ENCODE measurements around the gene PXDN. TPM values are rescaled to one million over a fixed set of nuclear protein-coding genes. Genes with fewer than 3 reads are reported as not detected.
A peak's percentile ranks its signal among the peaks of the same experiment; 100 is the strongest.

PXDN gene
- total RNA-seq, 2 experiments from 2014 or later: not detected

GRCh38 chr2:1748176-1748740 is 3.9 kb upstream of the PXDN start:
- Mint-ChIP-seq H3K27me3 (peaks cover 30% of the 10 kb centered on the region), H3K4me1 (ENCODE audit: low read depth) (peaks cover 6% of the 10 kb centered on the region)

GRCh38 chr2:1747065-1747941 is 3.0 kb upstream of the PXDN start:
- Mint-ChIP-seq H3K27me3 (peaks cover 34% of the 10 kb centered on the region), H3K4me1 (ENCODE audit: low read depth) (peaks cover 9% of the 10 kb centered on the region)

More at GRCh38 chr2:1748176-1748740, 3.9 kb upstream of the PXDN start:
- H3K9me3 Mint-ChIP-seq: no peaks in the 10 kb centered on the region
- CTCF ChIA-PET: interaction anchor here (0.9 kb wide), 1 partner anchor 22 kb away, joined by 3 read pairs; no protein-coding TSS in a partner anchor
- no peak for DNase-seq
- intact Hi-C loops (cut with micrococcal nuclease): no loop called here
- POLR2A ChIA-PET: interaction anchor here (0.6 kb wide), 1 partner anchor 43 kb away, joined by 4 read pairs; no protein-coding TSS in a partner anchor
- no peak overlapping the region for H3K4me3 Mint-ChIP-seq
- no peak overlapping the region for H3K27ac Mint-ChIP-seq
- H3K36me3 Mint-ChIP-seq: no peaks in the 10 kb centered on the region

GRCh38 chr2:1746174-1747064 is 2.1 kb upstream of the PXDN start:
- H3K27ac Mint-ChIP-seq: no peak overlapping the region
- no peaks in the 10 kb centered on the region for H3K9me3 Mint-ChIP-seq
- no peaks in the 10 kb centered on the region for H3K36me3 Mint-ChIP-seq
- peaks cover 10% of the 10 kb centered on the region for H3K4me1 Mint-ChIP-seq (ENCODE audit: low read depth)
- ChIA-PET POLR2A (no interaction called here), CTCF (no interaction called here)
- H3K4me3 Mint-ChIP-seq: no peak overlapping the region
- peaks cover 40% of the 10 kb centered on the region for H3K27me3 Mint-ChIP-seq
- no peak for DNase-seq
- intact Hi-C loops (cut with micrococcal nuclease): no loop called here

More at GRCh38 chr2:1747065-1747941, 3.0 kb upstream of the PXDN start:
- ChIA-PET POLR2A (interaction anchor here (0.6 kb wide), 1 partner anchor 42 kb away, joined by 4 read pairs; no protein-coding TSS in a partner anchor), CTCF (no interaction called here)
- Mint-ChIP-seq H3K4me3 (no peak overlapping the region), H3K36me3 (no peaks in the 10 kb centered on the region), H3K9me3 (no peaks in the 10 kb centered on the region), H3K27ac (no peak overlapping the region)
- DNase-seq: no peak
- intact Hi-C loops (cut with micrococcal nuclease): no loop called here

- Mint-ChIP-seq H3K27me3 (peaks cover 36% of the 10 kb centered on the region), H3K4me3 (no peak overlapping the region), H3K4me1 (ENCODE audit: low read depth) (peaks cover 7% of the 10 kb centered on the region), H3K27ac (no peak overlapping the region), H3K36me3 (no peaks in the 10 kb centered on the region), H3K9me3 (no peaks in the 10 kb centered on the region)
- POLR2A ChIA-PET: no interaction called here
- CTCF ChIA-PET: no interaction called here
- intact Hi-C loops (cut with micrococcal nuclease): no loop called here
- no peak for DNase-seq
These were observed 1.1 kb upstream of the PXDN start for GRCh38 chr2:1745171-1746023.

GRCh38 chr2:1744151-1744445 is 217 bp downstream of the PXDN start:
- Mint-ChIP-seq H3K27me3 (peaks cover 36% of the 10 kb centered on the region), H3K4me3 (no peak overlapping the region)

GRCh38 chr2:1743396-1744150 is 742 bp downstream of the PXDN start:
- Mint-ChIP-seq H3K9me3 (no peaks in the 10 kb centered on the region), H3K27ac (no peak overlapping the region), H3K4me3 (no peak overlapping the region), H3K4me1 (ENCODE audit: low read depth) (peaks cover 7% of the 10 kb centered on the region), H3K27me3 (peaks cover 35% of the 10 kb centered on the region), H3K36me3 (no peaks in the 10 kb centered on the region)
- ChIA-PET POLR2A (no interaction called here), CTCF (no interaction called here)
- intact Hi-C loops (cut with micrococcal nuclease): no loop called here
- no peak for DNase-seq

More at GRCh38 chr2:1744151-1744445, 217 bp downstream of the PXDN start:
- Mint-ChIP-seq H3K27ac (no peak overlapping the region), H3K9me3 (no peaks in the 10 kb centered on the region), H3K36me3 (no peaks in the 10 kb centered on the region), H3K4me1 (ENCODE audit: low read depth) (peaks cover 7% of the 10 kb centered on the region)
- ChIA-PET POLR2A (no interaction called here), CTCF (no interaction called here)
- DNase-seq: no peak
- intact Hi-C loops (cut with micrococcal nuclease): no loop called here

- no peak overlapping the region for H3K4me3 Mint-ChIP-seq
- H3K36me3 Mint-ChIP-seq: no peaks in the 10 kb centered on the region
- intact Hi-C loops (cut with micrococcal nuclease): no loop called here
- peaks cover 7% of the 10 kb centered on the region for H3K4me1 Mint-ChIP-seq (ENCODE audit: low read depth)
- CTCF ChIA-PET: no interaction called here
- DNase-seq: peak; percentile 20
- no peak overlapping the region for H3K27ac Mint-ChIP-seq
- H3K27me3 Mint-ChIP-seq: peaks cover 34% of the 10 kb centered on the region
- POLR2A ChIA-PET: no interaction called here
- H3K9me3 Mint-ChIP-seq: no peaks in the 10 kb centered on the region
These were observed 1.5 kb downstream of the PXDN start for GRCh38 chr2:1742681-1743395.

GRCh38 chr2:1742301-1742680 is 2.0 kb downstream of the PXDN start:
- no peak for DNase-seq
- peaks cover 31% of the 10 kb centered on the region for H3K27me3 Mint-ChIP-seq
- H3K36me3 Mint-ChIP-seq: no peaks in the 10 kb centered on the region
- H3K4me3 Mint-ChIP-seq: no peak overlapping the region
- POLR2A ChIA-PET: no interaction called here
- no peak overlapping the region for H3K27ac Mint-ChIP-seq
- no peaks in the 10 kb centered on the region for H3K9me3 Mint-ChIP-seq
- intact Hi-C loops (cut with micrococcal nuclease): no loop called here
- H3K4me1 Mint-ChIP-seq (ENCODE audit: low read depth): peaks cover 7% of the 10 kb centered on the region
- CTCF ChIA-PET: no interaction called here

- intact Hi-C loops (cut with micrococcal nuclease): no loop called here
- Mint-ChIP-seq H3K9me3 (no peaks in the 10 kb centered on the region), H3K27ac (no peak overlapping the region), H3K4me3 (no peak overlapping the region), H3K36me3 (no peaks in the 10 kb centered on the region), H3K27me3 (peaks cover 30% of the 10 kb centered on the region), H3K4me1 (ENCODE audit: low read depth) (peaks cover 7% of the 10 kb centered on the region)
- no peak for DNase-seq
- ChIA-PET CTCF (no interaction called here), POLR2A (no interaction called here)
These were observed 2.5 kb downstream of the PXDN start for GRCh38 chr2:1741851-1742250.

- Mint-ChIP-seq H3K27ac (no peak overlapping the region), H3K4me3 (no peak overlapping the region), H3K27me3 (peaks cover 22% of the 10 kb centered on the region), H3K36me3 (no peaks in the 10 kb centered on the region), H3K4me1 (ENCODE audit: low read depth) (peaks cover 7% of the 10 kb centered on the region), H3K9me3 (no peaks in the 10 kb centered on the region)
- ChIA-PET POLR2A (no interaction called here), CTCF (no interaction called here)
- intact Hi-C loops (cut with micrococcal nuclease): no loop called here
- DNase-seq: no peak
These were observed 3.4 kb downstream of the PXDN start for GRCh38 chr2:1740716-1741589.

Measured in activated CD4-positive, alpha-beta memory T cell treated with anti-CD3 and anti-CD28 coated beads for 36 hours (primary cell).